Stimulated activated CD8-positive, alpha-beta memory T cell treated with anti-CD3 and anti-CD28 coated beads, Interleukin-7, amount 100 ng/mL, for 48 hours (primary cell): ENCODE data around the gene KDM4B.

Source experiments
- DNase-seq, 2 donors: peaks; one replicate each; pipeline ENCODE4 v3.0.0-alpha.2; 2020; ENCODE audit warnings: low read depth in 1 of 2; ENCODE audit errors: extremely low read depth in 1 of 2

The KDM4B gene

GRCh38 chr19:5012688-5013457 is 44.0 kb downstream of the KDM4B start:
- DNase-seq = no peak

- DNase-seq = no peak
Observed at GRCh38 chr19:5013761-5014160, 44.8 kb downstream of the KDM4B start.

GRCh38 chr19:5014941-5015340 is 46.0 kb downstream of the KDM4B start:
- DNase-seq = no peak

DNA sequence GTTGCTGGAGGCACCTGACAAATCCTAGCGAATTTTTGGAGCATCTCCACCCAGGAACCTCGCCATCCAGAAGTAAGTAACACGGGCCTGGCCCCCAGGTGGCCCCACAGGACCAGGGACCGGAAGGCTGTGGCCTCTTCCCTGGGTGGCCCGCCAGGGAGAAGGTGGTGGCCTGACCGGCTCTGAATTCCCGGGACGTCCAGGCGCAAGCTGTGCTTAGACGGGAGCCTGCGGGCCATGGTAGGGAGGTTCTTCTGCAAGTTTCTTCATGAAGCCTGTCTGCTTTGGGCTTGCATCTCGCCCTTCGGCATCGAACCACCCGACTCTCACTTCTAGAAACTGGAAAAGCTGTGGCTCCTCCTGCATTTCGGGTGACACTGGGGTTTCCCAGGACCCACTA is 47.4 kb downstream of the KDM4B start:
- no peak for DNase-seq

- DNase-seq = no peak
Observed at GRCh38 chr19:5016781-5017180, 47.9 kb downstream of the KDM4B start.

GRCh38 chr19:5017235-5017634 is 48.3 kb downstream of the KDM4B start:
- no peak for DNase-seq

DNA sequence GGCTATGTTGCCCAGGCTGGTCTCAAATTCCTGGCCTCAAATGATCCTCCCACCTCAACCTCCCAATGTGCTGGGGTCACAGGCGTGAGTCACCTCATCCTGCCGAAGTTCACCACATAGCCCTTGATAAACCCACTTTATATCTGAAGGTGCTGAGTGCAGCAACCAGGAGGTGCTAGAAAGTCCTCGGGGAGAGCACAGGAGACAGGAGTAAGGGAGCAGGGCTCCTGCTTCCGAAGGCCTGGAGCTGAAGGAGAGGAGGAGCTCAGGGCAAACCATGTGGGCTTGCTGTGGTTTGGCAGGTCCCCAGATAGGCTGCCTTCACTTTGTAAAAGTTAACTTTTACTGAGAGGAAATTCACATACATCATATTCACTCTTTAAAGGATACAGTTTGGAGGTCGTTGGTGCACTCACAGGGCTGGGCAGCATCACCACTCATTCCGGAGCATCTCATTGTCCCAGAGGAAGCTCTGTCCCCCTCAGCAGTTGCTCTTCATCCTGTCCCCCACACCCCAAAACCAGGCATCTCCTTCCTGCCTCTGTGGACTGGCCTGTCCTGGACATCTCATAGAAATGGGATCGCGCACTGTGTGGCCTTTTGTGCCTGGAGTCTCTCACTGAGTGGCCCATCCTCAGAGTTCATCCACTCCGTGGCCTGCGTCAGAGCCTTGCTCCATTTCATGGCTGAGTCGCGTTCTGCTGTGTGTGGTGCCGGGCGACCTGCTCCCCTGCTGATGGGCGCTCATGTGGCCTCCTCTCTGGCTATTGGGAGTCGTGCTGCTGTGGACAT is 49.5 kb downstream of the KDM4B start:
- DNase-seq = no peak

- DNase-seq = no peak
Observed at GRCh38 chr19:5020368-5020767, 51.5 kb downstream of the KDM4B start.

GRCh38 chr19:5021046-5021445 is 52.1 kb downstream of the KDM4B start:
- no peak for DNase-seq

GRCh38 chr19:5022066-5022860 is 53.4 kb downstream of the KDM4B start:
- DNase-seq = no peak

GRCh38 chr19:5023128-5023571 is 54.2 kb downstream of the KDM4B start:
- no peak for DNase-seq

DNA sequence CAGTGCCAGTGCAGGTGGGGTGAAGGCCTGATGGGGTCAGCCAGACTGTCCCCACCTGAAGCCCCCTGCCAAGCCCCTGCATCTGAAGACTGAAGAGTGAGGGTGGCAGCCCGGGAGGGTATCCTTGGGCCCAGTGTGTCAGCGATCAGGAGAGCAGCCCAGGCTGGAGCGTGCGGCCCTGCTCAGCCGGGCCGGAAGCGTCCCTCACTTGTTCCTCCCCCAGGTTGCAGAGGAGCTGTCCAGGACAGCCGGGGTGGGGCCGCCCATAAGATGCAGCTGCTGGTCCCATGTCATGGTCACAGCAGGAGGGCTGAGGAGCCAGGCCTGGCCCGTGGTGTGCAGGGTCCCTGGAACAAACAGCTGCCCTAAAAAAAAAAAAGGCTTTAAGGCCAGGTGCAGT is 55.4 kb downstream of the KDM4B start:
- no peak for DNase-seq

DNA sequence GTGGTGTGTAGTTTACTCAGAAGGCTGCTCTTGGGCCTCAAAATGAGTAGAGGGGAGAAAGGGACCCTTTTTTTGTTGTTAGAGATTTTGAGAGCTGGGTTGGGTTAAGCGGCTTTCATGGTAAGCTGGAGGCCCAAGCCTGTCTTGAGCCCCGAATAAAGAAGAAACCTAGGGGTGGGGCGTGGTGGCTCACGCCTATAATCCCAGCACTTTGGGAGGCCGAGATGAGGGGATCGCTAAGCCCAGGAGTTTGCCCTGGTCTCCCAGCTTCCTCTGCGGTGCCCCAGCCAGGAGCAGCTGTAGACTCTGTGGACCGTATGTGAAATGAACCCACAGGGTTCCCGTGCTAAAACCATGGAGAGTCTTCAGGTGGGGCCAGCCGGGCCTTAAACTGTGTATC is 56.1 kb downstream of the KDM4B start:
- DNase-seq = no peak

- DNase-seq = no peak
Observed at GRCh38 chr19:5026706-5027273, 57.9 kb downstream of the KDM4B start.

- DNase-seq = no peak
Observed at GRCh38 chr19:5028229-5028886, 59.4 kb downstream of the KDM4B start.

DNA sequence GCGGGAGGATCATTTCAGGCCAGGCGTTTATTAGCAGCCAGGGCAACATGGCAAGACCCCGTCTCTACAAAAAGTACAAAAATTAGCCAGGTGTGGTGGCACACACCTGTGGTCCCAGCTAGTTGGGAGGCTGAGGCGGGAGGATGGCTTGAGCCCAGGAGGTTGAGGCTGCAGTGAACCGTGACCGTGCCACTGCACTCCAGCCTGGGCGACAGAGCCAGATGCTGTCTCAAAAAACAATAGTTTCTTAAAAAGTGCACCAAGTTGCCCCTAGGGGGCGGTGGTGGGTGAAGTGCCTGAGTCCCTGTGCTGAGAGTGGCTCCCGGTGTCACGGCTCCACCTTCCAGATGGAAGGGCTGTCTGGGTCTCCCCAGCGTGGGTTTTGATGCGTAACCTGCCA is 60.7 kb downstream of the KDM4B start:
- peak; percentile 28 to 33 for DNase-seq

DNA sequence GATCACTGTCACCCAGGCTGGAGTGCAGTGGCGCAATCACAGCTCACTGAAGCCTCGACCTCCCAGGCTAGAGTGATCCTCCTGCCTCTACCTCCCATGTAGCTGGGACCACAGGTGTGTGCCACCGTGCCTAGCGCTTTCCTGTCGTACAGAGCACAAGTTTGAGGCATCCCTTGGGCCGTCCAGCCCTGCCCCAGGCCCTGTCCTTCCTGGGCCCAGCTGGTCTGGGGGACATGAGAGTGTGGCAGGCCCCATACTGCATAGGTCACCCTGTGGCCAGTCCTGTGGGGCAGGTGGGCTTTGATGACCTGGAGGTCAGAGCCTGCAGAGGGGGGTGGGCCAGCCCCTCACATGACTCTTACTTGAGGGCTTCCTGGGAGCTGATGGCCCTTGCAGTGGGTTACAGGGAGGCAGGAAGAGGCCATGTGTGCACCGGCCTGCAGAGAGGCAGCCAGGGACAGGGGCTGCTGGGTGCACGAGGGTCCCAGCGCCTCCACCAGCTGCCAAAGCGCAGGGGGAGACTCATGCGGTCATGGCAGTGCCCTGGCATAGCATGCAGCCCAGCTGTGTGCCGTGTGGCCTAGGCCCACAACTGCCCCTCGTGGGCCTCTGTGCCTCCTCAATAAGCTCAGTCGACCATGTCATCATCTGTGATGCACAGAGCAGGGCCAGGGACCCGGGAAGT is 61.4 kb downstream of the KDM4B start:
- DNase-seq = no peak

GRCh38 chr19:5030822-5031221 is 61.9 kb downstream of the KDM4B start:
- DNase-seq = no peak

- peak; percentile 54 to 60 for DNase-seq
Observed at GRCh38 chr19:5031231-5032100, 62.6 kb downstream of the KDM4B start.
